Stomach (tissue), 9 donors: ENCODE data around the gene PDLIM3. TPM values are rescaled to one million over a fixed set of nuclear protein-coding genes. Genes with fewer than 3 reads are reported as not detected.
A peak's percentile ranks its signal among the peaks of the same experiment; 100 is the strongest.

ENCODE experiments used
- DNase-seq, 2 donors: peaks; one replicate each; pipeline versions ENCODE4 v3.0.0 to v3.0.0-alpha.2; 2013 to 2019
- H3K27ac ChIP-seq, 5 donors: fragments of 200-600 bp in 4 of 5; sonication (generic) in 4 of 5; one replicate each; pipeline ENCODE4 v1.5.1; 2013 to 2019; ENCODE audit warnings: mild to moderate bottlenecking in 1 of 5, moderate library complexity in 1 of 5
- H3K27me3 ChIP-seq, 3 donors: fragments of 200-600 bp; sonication (generic); one replicate each; pipeline ENCODE4 v1.5.1; 2017 to 2019; ENCODE audit warnings: mixed run types in 1 of 3
- H3K36me3 ChIP-seq, 4 donors: fragments of 200-600 bp; sonication (generic); 1 replicate in 3 of 4; 2 replicates in 1 of 4; pipeline ENCODE4 v1.5.1; 2016 to 2019
- H3K4me1 ChIP-seq, 4 donors: fragments of 200-600 bp; sonication (generic); one replicate each; pipeline ENCODE4 v1.5.1; 2016 to 2019
- H3K4me3 ChIP-seq, 4 donors: fragments of 200-600 bp; sonication (generic) in 3 of 4; one replicate each; pipeline ENCODE4 v1.5.1; 2016 to 2019; ENCODE audit warnings: mild to moderate bottlenecking in 1 of 4
- H3K9me3 ChIP-seq, 4 donors: fragments of 200-600 bp; sonication (generic); one replicate each; pipeline ENCODE4 v1.5.1; 2016 to 2019
- CTCF ChIP-seq, 7 experiments: fragments of 450-650 bp in 4 of 7; fragments of 200-600 bp in 3 of 7; sonication (generic) in 3 of 7; IDR thresholded peaks; one replicate each; pipeline ENCODE4 v1.5.1; 2016 to 2019; ENCODE audit warnings: antibody characterized with exemption in 7 of 7, control low read depth in 2 of 7, mild to moderate bottlenecking in 1 of 7
- EP300 ChIP-seq: sonication (generic); formaldehyde crosslinking; IDR thresholded peaks from one replicate; pipeline ENCODE4 v1.6.1; 2017; ENCODE audit warnings: antibody characterized with exemption
- POLR2A ChIP-seq, 4 donors: fragments of 450-650 bp; IDR thresholded peaks; one replicate each; pipeline ENCODE4 v1.6.1; 2016; ENCODE audit warnings: antibody characterized with exemption in 4 of 4, control low read depth in 2 of 4, mild to moderate bottlenecking in 1 of 4, moderate library complexity in 1 of 4
- POLR2AphosphoS5 ChIP-seq, 3 donors: sonication (generic); formaldehyde crosslinking; IDR thresholded peaks; one replicate each; pipeline ENCODE4 v1.6.1; 2016; ENCODE audit warnings: antibody characterized with exemption in 3 of 3
- WGBS, 5 donors: extraction: QIAGEN DNeasy Blood & Tissue Kit in 3 of 5; methylation state at CpG; one replicate each; pipeline versions ENCODE4 v1.1.5 to v1.1.7; 2013 to 2018; 5-methylcytosine and 5-hydroxymethylcytosine counted together
- intact Hi-C: fragments of 100-400 bp; cut with DNase I; formaldehyde crosslinking; loops from one replicate; pipeline ENCODE4 v1.15.1; 2023; ENCODE audit warnings: low total_unique reads
- polyA plus RNA-seq, 3 donors: library from polyadenylated mRNA; stranded (reverse); fragments of 200-250 nt; gene quantifications; one replicate each; pipeline ENCODE4 v1.2.3, GENCODE V29; 2013
- total RNA-seq, 5 donors: library from RNA; depleted of rRNA; stranded (reverse); fragments of >200 nt; gene quantifications; one replicate each; pipeline versions ENCODE4 v1.1.0 to v1.2.3, GENCODE V29; 2014 to 2016
- donor health status: healthy with polysubstance abuse.
- donor health status: Bipolar disorder and iron deficiency.
- donor health status: healthy.

The PDLIM3 gene
- total and polyA plus RNA-seq, 8 donors, result 73.9 to 755 (median 108) TPM

GRCh38 chr4:185518494-185518893, 16.8 kb downstream of the PDLIM3 start:
- Histone ChIP-seq H3K36me3 (peaks cover 0 to 16% (median 4%) of the 10 kb centered on the region in 4 donors), H3K4me3 (no peak overlapping the region), H3K9me3 (no peaks in the 10 kb centered on the region), H3K27me3 (no peaks in the 10 kb centered on the region), H3K4me1 (peaks cover 4 to 14% (median 10%) of the 10 kb centered on the region in 4 donors), H3K27ac (no peak overlapping the region)
- intact Hi-C loops, result no loop called here
- whole genome bisulfite sequencing, 5 donors, result 20 to 45% (median 32%) methylated on average over 1 of the region's 1 CpG
- TF ChIP-seq POLR2A (IDR thresholded peaks at IDR 0.05), result no peak
- no peak for TF ChIP-seq POLR2AphosphoS5 (IDR thresholded peaks at IDR 0.05)
- TF ChIP-seq EP300, result no peak
- TF ChIP-seq CTCF (IDR thresholded peaks at IDR 0.05), result no peak
- no peak for DNase-seq

- H3K27ac ChIP-seq, result no peak overlapping the region
- no peak overlapping the region for H3K4me3 ChIP-seq
- DNase-seq, result no peak
- H3K4me1 ChIP-seq, result peaks cover 8 to 18% (median 14%) of the 10 kb centered on the region in 4 donors
- intact Hi-C loops, result no loop called here
- no peaks in the 10 kb centered on the region for H3K9me3 ChIP-seq
- H3K36me3 ChIP-seq, result peaks cover 0 to 16% (median 4%) of the 10 kb centered on the region in 4 donors
- no peaks in the 10 kb centered on the region for H3K27me3 ChIP-seq
- TF ChIP-seq CTCF (IDR thresholded peaks at IDR 0.05) (no peak), POLR2A (IDR thresholded peaks at IDR 0.05) (no peak), POLR2AphosphoS5 (IDR thresholded peaks at IDR 0.05) (no peak), EP300 (no peak)
These were observed 17.2 kb downstream of the PDLIM3 start for GRCh38 chr4:185518069-185518468.

GRCh38 chr4:185515248-185515647, 20.1 kb downstream of the PDLIM3 start:
- no peak for DNase-seq
- H3K27me3 ChIP-seq, result no peaks in the 10 kb centered on the region
- H3K4me3 ChIP-seq, result no peak overlapping the region
- intact Hi-C loops, result no loop called here
- 73 to 79% (median 78%) methylated on average over 4 of the region's 4 CpGs for WGBS, 5 donors
- H3K36me3 ChIP-seq, result peaks cover 0 to 16% (median 4%) of the 10 kb centered on the region in 4 donors
- TF ChIP-seq POLR2AphosphoS5 (IDR thresholded peaks at IDR 0.05) (no peak), EP300 (no peak), POLR2A (IDR thresholded peaks at IDR 0.05) (no peak), CTCF (IDR thresholded peaks at IDR 0.05) (no peak)
- peaks cover 12 to 33% (median 23%) of the 10 kb centered on the region in 4 donors for H3K4me1 ChIP-seq
- no peak overlapping the region for H3K27ac ChIP-seq
- no peaks in the 10 kb centered on the region for H3K9me3 ChIP-seq

- no peak for DNase-seq
- intact Hi-C loops, result no loop called here
- TF ChIP-seq CTCF (IDR thresholded peaks at IDR 0.05), result no peak
- no peak for TF ChIP-seq POLR2A (IDR thresholded peaks at IDR 0.05)
- TF ChIP-seq EP300, result no peak
- no peak for TF ChIP-seq POLR2AphosphoS5 (IDR thresholded peaks at IDR 0.05)
- peaks cover 0 to 16% (median 4%) of the 10 kb centered on the region in 4 donors for H3K36me3 ChIP-seq
- no peaks in the 10 kb centered on the region for H3K27me3 ChIP-seq
- H3K4me3 ChIP-seq, result no peak overlapping the region
- peak overlapping the region in 4 of 5 donors; percentile 54 to 59 (median 56) for H3K27ac ChIP-seq
- peaks cover 12 to 33% (median 23%) of the 10 kb centered on the region in 4 donors for H3K4me1 ChIP-seq
- H3K9me3 ChIP-seq, result no peaks in the 10 kb centered on the region
- WGBS, 5 donors, result 70 to 76% (median 73%) methylated on average over 17 of the region's 17 CpGs
These were observed 21.1 kb downstream of the PDLIM3 start for GRCh38 chr4:185514182-185514697.
